HL-60 (cell line): ENCODE data around the gene NOS1AP.

ENCODE experiments used
- GABPA ChIP-seq: IDR thresholded peaks from 2 replicates; pipeline ENCODE4 v1.6.1; 2012; ENCODE audit warnings: low read depth
- POLR2AphosphoS5 ChIP-seq: IDR thresholded peaks from 2 replicates; pipeline ENCODE4 v1.6.1; 2012; ENCODE audit warnings: low read depth
- TF ChIP-seq, protein P1 (sequence below): IDR thresholded peaks from one replicate; pipeline ENCODE4 v1.5.1; 2011; ENCODE audit warnings: low read length, control low read depth, inconsistent platforms; ENCODE audit not compliant: insufficient read depth
- TF ChIP-seq, protein P2 (sequence below): IDR thresholded peaks from 2 replicates; pipeline ENCODE4 v1.6.1; 2012; ENCODE audit warnings: low read depth; ENCODE audit not compliant: insufficient replicate concordance

- TF ChIP-seq, protein P1, sequence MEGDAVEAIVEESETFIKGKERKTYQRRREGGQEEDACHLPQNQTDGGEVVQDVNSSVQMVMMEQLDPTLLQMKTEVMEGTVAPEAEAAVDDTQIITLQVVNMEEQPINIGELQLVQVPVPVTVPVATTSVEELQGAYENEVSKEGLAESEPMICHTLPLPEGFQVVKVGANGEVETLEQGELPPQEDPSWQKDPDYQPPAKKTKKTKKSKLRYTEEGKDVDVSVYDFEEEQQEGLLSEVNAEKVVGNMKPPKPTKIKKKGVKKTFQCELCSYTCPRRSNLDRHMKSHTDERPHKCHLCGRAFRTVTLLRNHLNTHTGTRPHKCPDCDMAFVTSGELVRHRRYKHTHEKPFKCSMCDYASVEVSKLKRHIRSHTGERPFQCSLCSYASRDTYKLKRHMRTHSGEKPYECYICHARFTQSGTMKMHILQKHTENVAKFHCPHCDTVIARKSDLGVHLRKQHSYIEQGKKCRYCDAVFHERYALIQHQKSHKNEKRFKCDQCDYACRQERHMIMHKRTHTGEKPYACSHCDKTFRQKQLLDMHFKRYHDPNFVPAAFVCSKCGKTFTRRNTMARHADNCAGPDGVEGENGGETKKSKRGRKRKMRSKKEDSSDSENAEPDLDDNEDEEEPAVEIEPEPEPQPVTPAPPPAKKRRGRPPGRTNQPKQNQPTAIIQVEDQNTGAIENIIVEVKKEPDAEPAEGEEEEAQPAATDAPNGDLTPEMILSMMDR: no peak
- TF ChIP-seq, protein P2, sequence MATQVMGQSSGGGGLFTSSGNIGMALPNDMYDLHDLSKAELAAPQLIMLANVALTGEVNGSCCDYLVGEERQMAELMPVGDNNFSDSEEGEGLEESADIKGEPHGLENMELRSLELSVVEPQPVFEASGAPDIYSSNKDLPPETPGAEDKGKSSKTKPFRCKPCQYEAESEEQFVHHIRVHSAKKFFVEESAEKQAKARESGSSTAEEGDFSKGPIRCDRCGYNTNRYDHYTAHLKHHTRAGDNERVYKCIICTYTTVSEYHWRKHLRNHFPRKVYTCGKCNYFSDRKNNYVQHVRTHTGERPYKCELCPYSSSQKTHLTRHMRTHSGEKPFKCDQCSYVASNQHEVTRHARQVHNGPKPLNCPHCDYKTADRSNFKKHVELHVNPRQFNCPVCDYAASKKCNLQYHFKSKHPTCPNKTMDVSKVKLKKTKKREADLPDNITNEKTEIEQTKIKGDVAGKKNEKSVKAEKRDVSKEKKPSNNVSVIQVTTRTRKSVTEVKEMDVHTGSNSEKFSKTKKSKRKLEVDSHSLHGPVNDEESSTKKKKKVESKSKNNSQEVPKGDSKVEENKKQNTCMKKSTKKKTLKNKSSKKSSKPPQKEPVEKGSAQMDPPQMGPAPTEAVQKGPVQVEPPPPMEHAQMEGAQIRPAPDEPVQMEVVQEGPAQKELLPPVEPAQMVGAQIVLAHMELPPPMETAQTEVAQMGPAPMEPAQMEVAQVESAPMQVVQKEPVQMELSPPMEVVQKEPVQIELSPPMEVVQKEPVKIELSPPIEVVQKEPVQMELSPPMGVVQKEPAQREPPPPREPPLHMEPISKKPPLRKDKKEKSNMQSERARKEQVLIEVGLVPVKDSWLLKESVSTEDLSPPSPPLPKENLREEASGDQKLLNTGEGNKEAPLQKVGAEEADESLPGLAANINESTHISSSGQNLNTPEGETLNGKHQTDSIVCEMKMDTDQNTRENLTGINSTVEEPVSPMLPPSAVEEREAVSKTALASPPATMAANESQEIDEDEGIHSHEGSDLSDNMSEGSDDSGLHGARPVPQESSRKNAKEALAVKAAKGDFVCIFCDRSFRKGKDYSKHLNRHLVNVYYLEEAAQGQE: no peak
- TF ChIP-seq GABPA (no peak), POLR2AphosphoS5 (no peak)
Measured at GRCh38 chr1:162367073-162367472, 297.6 kb downstream of the NOS1AP start.
